NCI-H146 treated with DMSO at 0.1 percent for 48 hours (cell line): ENCODE results near the gene ARHGEF10L.

Experiments
- DNase-seq: peaks from one replicate; lab custom pipeline; 2025; ENCODE audit not compliant: unreplicated experiment; lab: John Stamatoyannopoulos, UW

ARHGEF10L gene

GRCh38 chr1:17653728-17654351 lies 114.3 kb downstream of the ARHGEF10L start:
- DNase-seq: peak; percentile 10

GRCh38 chr1:17654519-17654918 lies 115.0 kb downstream of the ARHGEF10L start:
- DNase-seq: no peak

- DNase-seq: no peak
Measured at GRCh38 chr1:17655169-17655568, 115.7 kb downstream of the ARHGEF10L start.

GRCh38 chr1:17655922-17656321 lies 116.4 kb downstream of the ARHGEF10L start:
- no peak for DNase-seq

DNA sequence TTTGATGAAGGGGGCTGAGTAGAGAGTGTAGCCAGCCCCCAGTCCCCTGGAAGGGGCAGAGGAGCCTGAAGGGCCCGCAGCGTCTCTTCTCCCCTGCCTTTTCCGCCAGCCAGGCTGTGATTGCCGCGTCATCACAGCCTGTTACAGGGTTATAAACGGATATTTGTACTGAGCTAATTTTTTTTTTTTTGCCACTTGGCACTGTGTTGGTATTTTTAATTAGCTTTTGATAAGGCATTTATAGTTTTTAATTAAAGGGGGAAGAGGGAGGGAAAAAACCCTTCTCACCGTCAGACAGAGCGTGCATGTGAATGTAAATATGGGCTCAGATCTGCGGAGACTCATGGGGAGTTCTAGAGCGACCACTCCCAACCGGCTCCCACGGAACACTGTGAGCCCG lies 117.9 kb downstream of the ARHGEF10L start:
- no peak for DNase-seq

DNA sequence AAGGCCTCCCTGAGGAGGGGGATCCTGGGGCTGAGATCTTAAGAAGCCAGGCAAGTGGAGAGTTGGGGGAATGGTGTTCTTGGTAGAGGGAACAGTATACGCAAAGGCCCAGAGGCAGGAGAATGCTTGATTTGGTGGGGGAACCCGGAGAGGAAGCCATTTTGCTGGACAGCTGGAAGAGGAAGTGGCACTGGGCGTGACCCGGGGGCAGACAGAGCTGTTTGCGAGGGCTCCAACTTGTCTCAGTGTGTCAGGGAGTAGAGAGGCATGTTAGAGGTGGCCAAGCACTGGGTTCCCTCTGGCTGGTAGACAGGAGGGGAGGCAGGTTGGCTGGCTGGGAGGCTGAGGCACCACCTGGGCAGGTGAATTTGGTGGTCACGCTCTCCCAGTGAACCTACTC lies 119.3 kb downstream of the ARHGEF10L start:
- no peak for DNase-seq

DNA sequence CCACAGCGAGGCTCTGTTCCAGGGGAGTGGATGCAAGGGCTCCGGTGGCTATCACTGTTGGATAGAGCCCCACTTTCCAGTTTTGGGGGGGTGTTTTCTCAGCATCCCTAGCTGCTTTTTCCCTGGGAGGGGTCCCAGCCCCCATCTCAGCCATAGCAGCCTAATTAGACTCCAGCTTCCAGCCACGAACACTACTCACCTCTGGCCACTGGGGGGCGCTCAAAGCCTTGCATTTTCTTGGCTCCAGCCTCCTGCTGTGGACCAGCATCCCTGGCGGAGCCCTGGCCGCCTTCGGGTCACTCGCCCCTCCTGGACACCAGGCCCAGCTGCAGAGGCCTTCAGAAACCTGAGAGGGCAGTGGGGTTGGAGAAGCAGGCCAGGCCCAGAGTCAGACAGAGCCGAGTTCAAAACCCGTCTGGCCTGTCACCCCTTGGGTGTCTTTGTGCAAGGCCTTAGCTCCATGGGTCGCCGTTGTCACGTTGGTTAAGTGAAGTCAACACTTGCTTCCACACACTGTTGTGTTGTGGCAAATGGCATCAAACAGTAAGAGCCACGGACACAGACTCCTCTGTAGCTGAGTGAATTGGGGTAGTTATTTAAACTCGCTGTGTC lies 122.2 kb downstream of the ARHGEF10L start:
- DNase-seq: no peak

GRCh38 chr1:17662296-17662695 lies 122.8 kb downstream of the ARHGEF10L start:
- DNase-seq: no peak

GRCh38 chr1:17662786-17663185 lies 123.3 kb downstream of the ARHGEF10L start:
- no peak for DNase-seq

DNA sequence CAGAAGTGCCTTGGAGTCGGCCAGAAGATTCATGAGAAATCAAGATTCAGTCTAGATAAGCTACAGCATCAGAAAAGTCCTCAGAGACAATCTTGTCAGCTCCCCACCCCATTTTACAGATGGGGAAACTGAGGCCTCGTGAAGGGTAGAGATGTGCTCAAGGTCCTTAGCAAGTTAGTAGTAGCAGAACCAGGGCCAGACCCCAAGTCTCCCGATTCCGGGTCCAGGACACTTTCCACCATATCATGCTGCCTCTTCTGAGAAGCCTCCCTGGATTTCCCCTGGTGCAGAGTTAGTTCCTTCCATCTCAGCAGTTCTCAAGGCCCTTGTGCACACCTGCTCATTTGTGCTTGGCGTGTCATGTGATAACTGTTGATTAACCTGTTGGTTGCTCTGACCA lies 124.1 kb downstream of the ARHGEF10L start:
- no peak for DNase-seq

DNA sequence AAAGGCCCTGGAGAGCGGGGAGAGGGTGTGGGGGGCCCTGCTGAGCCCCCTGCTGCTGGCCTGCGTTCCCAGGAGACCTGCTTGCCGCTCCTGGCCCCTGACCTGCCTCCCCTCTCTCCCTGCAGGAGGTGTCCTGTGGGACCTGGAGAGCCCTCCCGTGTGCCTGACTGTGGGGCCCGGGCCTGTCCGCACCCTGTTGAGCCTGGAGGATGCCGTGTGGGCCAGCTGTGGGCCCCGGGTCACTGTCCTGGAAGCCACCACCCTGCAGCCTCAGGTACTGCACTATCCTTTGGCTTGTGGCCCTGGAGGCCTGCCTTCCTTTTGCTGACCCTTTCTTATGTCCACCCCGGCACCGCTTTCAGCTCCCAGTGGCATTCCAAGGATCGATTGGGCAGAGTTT lies 124.8 kb downstream of the ARHGEF10L start:
- DNase-seq: no peak

GRCh38 chr1:17665054-17665453 lies 125.6 kb downstream of the ARHGEF10L start:
- DNase-seq: peak; percentile 63

DNA sequence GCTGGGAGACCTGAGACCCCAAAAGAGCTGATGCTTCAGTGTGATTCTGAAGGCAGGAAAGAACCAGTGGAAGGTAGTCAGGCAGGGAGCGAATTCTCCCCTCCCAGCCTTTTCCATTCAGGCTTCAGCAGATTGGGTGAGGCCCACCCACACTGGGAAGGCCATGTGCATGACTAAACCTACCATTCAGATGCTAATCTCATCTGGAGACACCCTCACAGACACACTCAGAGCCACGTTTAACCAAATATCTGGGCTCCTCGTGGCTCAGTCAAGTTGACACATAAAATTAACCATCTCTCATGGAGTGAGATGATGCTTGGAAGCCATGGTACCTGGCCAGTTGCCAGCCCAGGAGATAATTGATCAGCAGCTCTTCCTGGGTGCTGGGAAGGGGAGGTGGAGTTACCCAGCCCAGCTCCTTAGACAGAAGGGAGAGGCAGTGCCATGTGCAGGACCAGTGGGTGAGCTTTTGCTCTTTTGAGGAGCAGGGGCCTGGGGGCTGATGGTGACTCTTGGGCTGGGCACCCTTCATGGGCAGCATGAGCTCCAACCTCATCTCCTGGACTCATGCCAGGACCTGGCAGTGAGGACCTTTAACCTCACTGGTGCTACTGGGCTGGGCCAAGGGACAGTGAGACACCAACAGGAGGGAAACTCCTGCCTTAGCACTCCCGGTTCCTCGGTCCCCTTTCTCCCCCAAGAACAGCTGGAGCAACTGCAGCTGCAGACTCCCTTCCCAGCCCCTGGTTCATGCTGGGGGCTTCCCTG lies 126.6 kb downstream of the ARHGEF10L start:
- DNase-seq: no peak

DNA sequence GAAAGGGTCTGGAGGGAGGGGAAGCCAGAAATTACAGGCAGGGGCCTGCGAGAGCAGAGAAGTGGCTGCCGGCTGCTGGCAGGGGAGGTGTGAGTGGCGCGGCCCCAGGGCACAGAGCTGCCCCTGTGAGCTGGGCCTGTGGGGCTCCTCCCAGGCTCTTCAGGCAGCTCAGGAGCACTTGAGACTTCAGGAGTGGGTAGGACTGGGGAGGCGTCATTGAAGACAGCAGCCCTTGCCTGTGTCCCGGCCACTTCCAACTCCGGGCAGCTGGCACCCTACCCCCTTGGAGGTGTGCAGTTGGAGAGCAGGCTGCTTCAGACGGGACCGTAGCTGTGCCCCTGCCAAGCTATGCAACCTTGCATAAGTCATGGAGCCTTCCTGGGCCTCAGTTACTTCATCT lies 128.1 kb downstream of the ARHGEF10L start:
- DNase-seq: no peak

- DNase-seq: no peak
Measured at GRCh38 chr1:17668195-17668594, 128.7 kb downstream of the ARHGEF10L start.

GRCh38 chr1:17668624-17669175 lies 129.2 kb downstream of the ARHGEF10L start:
- DNase-seq: no peak

DNA sequence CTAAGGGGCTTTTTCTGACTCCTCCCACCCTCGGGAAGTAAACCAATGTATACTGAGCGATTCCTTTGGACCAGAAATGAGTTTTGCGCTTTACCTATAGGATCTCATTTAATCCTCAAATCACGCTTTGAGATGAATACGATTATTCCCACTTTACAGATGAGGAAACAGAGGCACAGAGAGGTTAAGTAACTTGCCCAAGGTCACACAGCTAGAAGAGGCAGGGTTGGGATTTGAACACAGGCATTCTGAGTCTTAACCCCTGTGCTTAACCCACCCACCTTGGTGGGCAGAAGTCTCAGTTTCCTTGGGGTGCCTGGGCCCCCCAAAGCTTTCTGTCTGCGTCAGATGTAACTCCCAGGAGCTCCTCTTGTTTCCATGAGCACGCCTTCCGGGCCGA lies 129.8 kb downstream of the ARHGEF10L start:
- no peak for DNase-seq

GRCh38 chr1:17669866-17670451 lies 130.5 kb downstream of the ARHGEF10L start:
- DNase-seq: no peak

DNA sequence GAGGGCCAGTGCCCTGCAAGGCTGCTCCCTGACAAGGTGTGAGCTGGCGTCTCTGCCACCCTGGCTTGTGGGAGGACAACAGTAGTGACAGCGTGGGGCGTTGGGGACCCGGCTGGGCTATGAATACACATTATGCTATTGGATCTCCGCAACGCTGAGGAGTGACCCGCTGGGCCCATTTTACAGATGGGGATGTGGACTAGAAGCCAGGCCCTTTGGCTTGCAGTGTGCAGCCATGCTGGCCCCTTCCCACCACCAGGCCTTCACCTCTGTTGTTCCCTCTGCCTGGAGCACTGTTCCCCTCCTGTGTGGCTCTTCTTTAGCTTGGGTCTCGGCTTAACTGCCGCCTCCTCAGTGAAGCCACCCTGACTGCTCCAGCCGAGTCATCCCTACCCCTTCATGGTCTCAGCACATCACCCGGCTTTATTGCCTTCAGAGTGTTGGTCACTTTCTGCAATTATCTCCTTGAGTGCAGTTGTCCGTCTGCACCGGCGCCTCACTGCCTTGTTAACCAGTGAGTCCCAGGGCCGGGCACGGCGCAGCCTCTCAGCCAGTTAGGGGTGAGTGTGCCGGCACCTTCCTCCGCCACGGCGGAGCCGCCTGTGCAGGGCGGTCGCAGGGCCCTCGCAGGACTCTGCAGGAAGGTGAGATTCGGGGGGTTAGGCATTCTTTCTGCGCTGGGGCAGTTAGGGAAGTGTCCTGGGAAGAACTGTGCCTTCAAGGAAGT lies 131.3 kb downstream of the ARHGEF10L start:
- no peak for DNase-seq

DNA sequence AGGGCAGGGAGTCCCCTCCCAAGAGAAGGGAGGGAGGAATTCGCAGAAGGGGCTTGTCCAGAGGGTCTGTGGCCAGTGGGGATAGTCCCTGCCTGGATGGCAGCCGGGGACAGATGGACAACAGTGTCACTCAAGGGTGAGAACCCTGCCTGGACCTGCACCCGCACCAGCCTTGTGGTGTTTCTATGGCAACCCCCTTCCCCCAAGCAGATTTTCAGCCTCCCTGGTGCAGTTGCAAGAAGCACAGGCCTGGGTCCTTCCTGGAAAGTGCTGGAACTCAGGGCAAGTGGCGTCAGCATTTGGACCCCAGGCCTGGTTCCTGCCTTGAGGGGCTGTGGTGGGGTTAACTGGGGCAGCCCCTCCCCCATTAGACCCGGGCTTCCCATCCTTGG lies 131.8 kb downstream of the ARHGEF10L start:
- DNase-seq: no peak

DNA sequence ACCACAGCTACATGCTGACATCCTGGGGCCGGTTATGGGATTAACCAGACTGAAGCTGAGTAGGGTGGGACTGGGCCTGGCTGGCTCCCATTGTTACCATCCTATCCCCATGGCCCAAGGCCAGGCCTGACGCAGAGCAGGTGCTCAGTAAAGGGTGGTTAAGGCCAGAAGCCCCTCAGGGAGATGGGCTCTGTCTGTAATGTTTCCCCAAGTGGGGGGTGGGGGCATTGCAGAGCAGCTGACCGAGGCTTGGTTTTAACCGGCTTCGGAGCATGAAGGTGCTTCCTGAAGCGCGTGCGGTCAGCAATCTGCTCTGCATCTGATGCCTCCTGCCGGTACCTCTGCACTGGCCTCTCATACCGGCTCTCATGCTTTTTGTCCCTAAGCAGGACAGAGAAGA lies 132.2 kb downstream of the ARHGEF10L start:
- no peak for DNase-seq
